ENCODE data around the gene PKP2.

PKP2 gene

GRCh38 chr12:32896432-32897280 lies at the start of gene PKP2:
Gene PKP2, minus strand, starts transcription at chr12:32896777. Its CDS starts 46 bp downstream, at chr12:32896731.
- ATAC-seq = peak; percentile 72
- DNase-seq = peak; percentile 27

GRCh38 chr12:32944195-32944594 lies 47.6 kb upstream of the PKP2 start:
- no peak for DNase-seq
- ATAC-seq = no peak

- DNase-seq (no peak), ATAC-seq (no peak)
Measured at GRCh38 chr12:32939801-32940200, 43.2 kb upstream of the PKP2 start.

GRCh38 chr12:32926963-32927362 lies 30.4 kb upstream of the PKP2 start:
- no peak for DNase-seq
- no peak for ATAC-seq

GRCh38 chr12:32926356-32926755 lies 29.8 kb upstream of the PKP2 start:
- ATAC-seq (no peak), DNase-seq (no peak)

GRCh38 chr12:32922546-32923297 lies 26.1 kb upstream of the PKP2 start:
- ATAC-seq = no peak

GRCh38 chr12:32921397-32921796 lies 24.8 kb upstream of the PKP2 start:
- ATAC-seq (no peak), DNase-seq (no peak)

More at GRCh38 chr12:32922546-32923297, 26.1 kb upstream of the PKP2 start:
- no peak for DNase-seq

GRCh38 chr12:32920506-32921085 lies 24.0 kb upstream of the PKP2 start:
- DNase-seq (no peak), ATAC-seq (no peak)

GRCh38 chr12:32918890-32919801 lies 22.6 kb upstream of the PKP2 start:
- ATAC-seq (no peak), DNase-seq (no peak)

GRCh38 chr12:32917094-32917611 lies 20.6 kb upstream of the PKP2 start:
- ATAC-seq (no peak), DNase-seq (no peak)

- DNase-seq = no peak
- ATAC-seq = no peak
Measured at GRCh38 chr12:32907898-32908476, 11.4 kb upstream of the PKP2 start.

- DNase-seq (no peak), ATAC-seq (no peak)
Measured at GRCh38 chr12:32907166-32907565, 10.6 kb upstream of the PKP2 start.

- ATAC-seq (no peak), DNase-seq (no peak)
Measured at GRCh38 chr12:32906399-32907165, 10.0 kb upstream of the PKP2 start.

- no peak for DNase-seq
- no peak for ATAC-seq
Measured at GRCh38 chr12:32903763-32904162, 7.2 kb upstream of the PKP2 start.

- no peak for ATAC-seq
- DNase-seq = no peak
Measured at GRCh38 chr12:32903318-32903717, 6.7 kb upstream of the PKP2 start.

GRCh38 chr12:32902287-32902997 lies 5.9 kb upstream of the PKP2 start:
- ATAC-seq = no peak
- no peak for DNase-seq

GRCh38 chr12:32901553-32901952 lies 5.0 kb upstream of the PKP2 start:
- ATAC-seq = no peak
- DNase-seq = no peak

GRCh38 chr12:32897687-32898573 lies 1.4 kb upstream of the PKP2 start:
- DNase-seq (no peak), ATAC-seq (no peak)

- ATAC-seq = no peak
Measured at GRCh38 chr12:32897281-32897610, 669 bp upstream of the PKP2 start.

More at GRCh38 chr12:32897281-32897610, 669 bp upstream of the PKP2 start:
- DNase-seq = no peak
